IMR-90 (cell line): Measurements from ENCODE around the gene LRIG1. TPM values are rescaled to one million over a fixed set of nuclear protein-coding genes. Genes with fewer than 3 reads are reported as not detected.

Experiments
- ATAC-seq: fragments of 200-7000 bp; cut with Tn5 transposase; 2 replicates; pipeline ENCODE4 v1.9.1; 2020; ENCODE audit warnings: low read depth, mild to moderate bottlenecking, moderate library complexity
- BruUV-seq: library from RNA; stranded (reverse); fragments of 400-500 nt; replicated peaks from 2 replicates; lab custom pipeline; 2021; lab: Mats Ljungman, UMichigan
- CTCF ChIA-PET: fragments of 300-600 bp; formaldehyde crosslinking; extraction: SDS; loops from one replicate; lab custom pipeline; 2021; ENCODE audit warnings: antibody characterized with exemption; lab: Yijun Ruan, JAX
- POLR2A ChIA-PET: fragments of 300-600 bp; sonication (Branson Sonifier 250); formaldehyde crosslinking; loops from one replicate; lab custom pipeline; 2022; ENCODE audit warnings: antibody characterized with exemption; ENCODE audit not compliant: unreplicated experiment; lab: Charles Lee
- DNase-seq: peaks from one replicate; pipeline ENCODE4 v3.0.0; 2013
- H2AFZ ChIP-seq: replicated peaks from 2 replicates; pipeline ENCODE3; 2013; ENCODE audit warnings: low read length, mild to moderate bottlenecking; ENCODE audit not compliant: poor library complexity
- H2AK5ac ChIP-seq: 2 replicates; pipeline ENCODE4 v1.6.1; 2013; ENCODE audit warnings: low read depth, low read length, inconsistent platforms
- H2AK9ac ChIP-seq: replicated peaks from 2 replicates; pipeline ENCODE3; 2013; ENCODE audit warnings: mild to moderate bottlenecking, low read depth, low read length, moderate library complexity; ENCODE audit not compliant: poor library complexity
- H2BK120ac ChIP-seq: 2 replicates; pipeline ENCODE4 v1.6.1; 2013; ENCODE audit warnings: low read depth, low read length, inconsistent platforms
- H2BK15ac ChIP-seq: 3 replicates; pipeline ENCODE4 v1.6.1; 2013; ENCODE audit warnings: low read depth, low read length, inconsistent platforms
- H2BK20ac ChIP-seq: 2 replicates; pipeline ENCODE4 v1.6.1; 2013; ENCODE audit warnings: low read depth, mild to moderate bottlenecking, inconsistent platforms, low read length, moderate library complexity
- H2BK5ac ChIP-seq: 2 replicates; pipeline ENCODE4 v1.6.1; 2013; ENCODE audit warnings: mild to moderate bottlenecking, low read depth, low read length, inconsistent platforms; ENCODE audit not compliant: poor library complexity, severe bottlenecking
- H3K14ac ChIP-seq: replicated peaks from 2 replicates; pipeline ENCODE4 v1.6.1; 2013; ENCODE audit warnings: low read depth, low read length, inconsistent platforms
- H3K18ac ChIP-seq: 2 replicates; pipeline ENCODE4 v1.6.1; 2013; ENCODE audit warnings: low read depth, low read length, control low read depth
- H3K23ac ChIP-seq: 2 replicates; pipeline ENCODE4 v1.6.1; 2013; ENCODE audit warnings: low read depth, low read length, inconsistent platforms
- H3K27ac ChIP-seq: 2 replicates; pipeline ENCODE4 v1.5.1; 2013; ENCODE audit warnings: mild to moderate bottlenecking, control low read depth, low read length; ENCODE audit not compliant: insufficient read depth
- H3K27me3 ChIP-seq: 2 replicates; pipeline ENCODE4 v1.6.1; 2013; ENCODE audit warnings: low read length; ENCODE audit not compliant: control insufficient read depth, insufficient read depth
- H3K36me3 ChIP-seq: 2 replicates; pipeline ENCODE4 v1.6.1; 2013; ENCODE audit warnings: low read length, mixed read lengths; ENCODE audit not compliant: control insufficient read depth, insufficient read depth
- H3K4ac ChIP-seq: 2 replicates; pipeline ENCODE4 v1.6.1; 2013; ENCODE audit warnings: low read depth, low read length, inconsistent platforms
- H3K4me1 ChIP-seq: 2 replicates; pipeline ENCODE4 v1.6.1; 2013; ENCODE audit warnings: low read length, mixed read lengths; ENCODE audit not compliant: control insufficient read depth, insufficient read depth
- H3K4me2 ChIP-seq: 2 replicates; pipeline ENCODE4 v1.6.1; 2013; ENCODE audit warnings: low read depth, mild to moderate bottlenecking, control low read depth, low read length, moderate library complexity
- H3K4me3 ChIP-seq: 2 replicates; pipeline ENCODE4 v1.5.1; 2013; ENCODE audit warnings: low read depth, mild to moderate bottlenecking, control low read depth, low read length, moderate library complexity; ENCODE audit not compliant: insufficient read depth
- H3K56ac ChIP-seq: 2 replicates; pipeline ENCODE4 v1.6.1; 2013; ENCODE audit warnings: low read length, inconsistent platforms; ENCODE audit not compliant: insufficient read depth; ENCODE audit errors: extremely low read depth
- H3K79me1 ChIP-seq, 2 experiments: 2 replicates each; pipeline ENCODE4 v1.6.1; 2013; ENCODE audit warnings: low read length in 2 of 2, inconsistent platforms in 1 of 2, low read depth in 1 of 2
- H3K9ac ChIP-seq: 2 replicates; pipeline ENCODE4 v1.6.1; 2013; ENCODE audit warnings: low read depth, low read length, control low read depth
- H3K9me1 ChIP-seq: 2 replicates; pipeline ENCODE4 v1.6.1; 2013; ENCODE audit warnings: low read length, inconsistent platforms; ENCODE audit not compliant: insufficient read depth
- H3K9me3 ChIP-seq: 2 replicates; pipeline ENCODE4 v1.6.1; 2013; ENCODE audit warnings: low read length; ENCODE audit not compliant: control insufficient read depth, insufficient read depth
- H4K20me1 ChIP-seq: 2 replicates; pipeline ENCODE4 v1.6.1; 2013; ENCODE audit warnings: low read length, inconsistent platforms; ENCODE audit not compliant: insufficient read depth
- H4K5ac ChIP-seq: 2 replicates; pipeline ENCODE4 v1.6.1; 2013; ENCODE audit warnings: mild to moderate bottlenecking, low read depth, low read length, control low read depth
- H4K8ac ChIP-seq, 2 experiments: 2 replicates each; pipeline ENCODE4 v1.6.1; 2013; ENCODE audit warnings: low read depth in 2 of 2, low read length in 2 of 2, control low read depth in 1 of 2, inconsistent platforms in 1 of 2
- H4K91ac ChIP-seq: 2 replicates; pipeline ENCODE4 v1.6.1; 2013; ENCODE audit warnings: low read depth, low read length, inconsistent platforms; ENCODE audit not compliant: insufficient read depth
- CEBPB ChIP-seq: IDR thresholded peaks from 2 replicates; pipeline ENCODE4 v1.6.1; 2012; ENCODE audit warnings: low read depth, low read length, improper control_type of control experiment
- CHD1 ChIP-seq: IDR thresholded peaks from 2 replicates; pipeline ENCODE4 v1.6.1; 2012; ENCODE audit warnings: low read depth, low read length, improper control_type of control experiment
- CTCF ChIP-seq: conservative IDR thresholded peaks from 2 replicates; pipeline ENCODE4 v1.5.1; 2012; ENCODE audit warnings: mild to moderate bottlenecking, low read depth, low read length, improper control_type of control experiment
- ELK1 ChIP-seq: fragments of 150-350 bp; IDR thresholded peaks from 2 replicates; pipeline ENCODE4 v1.6.1; 2016; ENCODE audit warnings: low read depth, mild to moderate bottlenecking, low read length, moderate library complexity, borderline replicate concordance
- FOS ChIP-seq: fragments of 150-350 bp; IDR thresholded peaks from 2 replicates; pipeline ENCODE4 v1.6.1; 2016; ENCODE audit warnings: low read depth, low read length
- MAFK ChIP-seq: IDR thresholded peaks from 2 replicates; pipeline ENCODE4 v1.6.1; 2012; ENCODE audit warnings: low read depth, low read length, improper control_type of control experiment
- MXI1 ChIP-seq: IDR thresholded peaks from 2 replicates; pipeline ENCODE4 v1.6.1; 2012; ENCODE audit warnings: low read depth, mild to moderate bottlenecking, low read length, moderate library complexity, borderline replicate concordance
- NFE2L2 ChIP-seq: fragments of 150-350 bp; IDR thresholded peaks from 2 replicates; pipeline ENCODE4 v1.6.1; 2016; ENCODE audit warnings: low read depth, mild to moderate bottlenecking, low read length
- RAD21 ChIP-seq: IDR thresholded peaks from 2 replicates; pipeline ENCODE4 v1.6.1; 2012; ENCODE audit warnings: low read length, improper control_type of control experiment
- RCOR1 ChIP-seq: IDR thresholded peaks from 2 replicates; pipeline ENCODE4 v1.6.1; 2012; ENCODE audit warnings: mild to moderate bottlenecking, low read length, improper control_type of control experiment; ENCODE audit not compliant: insufficient replicate concordance
- SMC3 ChIP-seq: fragments of 150-350 bp; IDR thresholded peaks from 2 replicates; pipeline ENCODE4 v1.6.1; 2016; ENCODE audit warnings: low read depth, mild to moderate bottlenecking, antibody characterized with exemption, low read length, moderate library complexity
- USF2 ChIP-seq: fragments of 150-350 bp; IDR thresholded peaks from 2 replicates; pipeline ENCODE4 v1.6.1; 2017; ENCODE audit warnings: mild to moderate bottlenecking, antibody characterized with exemption, low read length, low read depth
- WGBS, 2 experiments: methylation state at CpG; one replicate each; pipeline versions ENCODE4 v1.1.5 to v1.1.7; 2013; ENCODE audit warnings: missing lambda C conversion rate in 2 of 2; ENCODE audit not compliant: insufficient read length in 1 of 2; ENCODE audit errors: extremely low coverage in 2 of 2; 5-methylcytosine and 5-hydroxymethylcytosine counted together
- dilution Hi-C: fragments of 300-500 bp; cut with HindIII; formaldehyde crosslinking; loops from one replicate; pipeline ENCODE4 v1.14.3; 2018; ENCODE audit warnings: low sequenced_read_pairs; ENCODE audit not compliant: unreplicated experiment
- in situ Hi-C: fragments of 300-500 bp; cut with MboI; formaldehyde crosslinking; loops from 3 replicates; pipeline ENCODE4 v1.14.3; 2019; ENCODE audit warnings: low sequenced_read_pairs, inconsistent platforms, mixed read lengths
- intact Hi-C: fragments of 100-400 bp; cut with micrococcal nuclease; formaldehyde crosslinking; loops from 2 replicates; pipeline ENCODE4 v1.10.0; 2022
- polyA plus RNA-seq, 3 experiments: library from polyadenylated mRNA; depleted of rRNA; stranded (reverse); fragments of >200 nt; gene quantifications; 2 replicates each; pipeline ENCODE4 v1.2.3, GENCODE V29; 2012; ENCODE audit warnings: low replicate concordance in 1 of 3
- total RNA-seq: library from RNA; depleted of rRNA; stranded (reverse); fragments of >200 nt; gene quantifications from 2 replicates; pipeline ENCODE4 v1.2.3, GENCODE V29; 2012

LRIG1 gene
- total and polyA plus RNA-seq, 2 of the 4 experiments (the other 2 are of a cell fraction), result 62.8 to 87.8 TPM

- Histone ChIP-seq H2BK5ac (no peak overlapping the region), H3K79me1 (peaks cover 15 to 20% of the 10 kb centered on the region in 2 experiments), H3K23ac (no peak overlapping the region), H3K9ac (no peak overlapping the region), H2AK9ac (no peak overlapping the region), H3K18ac (no peak overlapping the region), H3K4me1 (peaks cover 1% of the 10 kb centered on the region; the same call in 1 of the 2 replicates), H2AFZ (no peak overlapping the region), H3K4ac (no peak overlapping the region), H3K9me3 (no peaks in the 10 kb centered on the region), H4K20me1 (0 out of 2 replicates have a peak, but pooled peaks cover 11% of the 10 kb centered on the region), H2BK120ac (no peak overlapping the region), H3K56ac (no peak overlapping the region), H3K4me3 (no peak overlapping the region), H4K5ac (no peak overlapping the region), H3K27me3 (peaks cover 3% of the 10 kb centered on the region; the same call in 1 of the 2 replicates), H3K36me3 (no peaks in the 10 kb centered on the region), H3K4me2 (no peak overlapping the region), H2BK15ac (no peak overlapping the region), H3K14ac (no peak overlapping the region), H3K27ac (no peak overlapping the region), H2BK20ac (no peak overlapping the region), H4K8ac (no peak overlapping the region), H2AK5ac (no peak overlapping the region), H4K91ac (no peak overlapping the region), H3K9me1 (0 out of 2 replicates have a peak, but pooled peaks cover 7% of the 10 kb centered on the region)
- intact Hi-C loops (no loop called here), dilution Hi-C loops (no loop called here), in situ Hi-C loops (loop anchor here (5.0 kb wide), 1 partner anchor 314 kb away; no protein-coding TSS in a partner anchor)
- DNase-seq, result no peak
- TF ChIP-seq ELK1 (no peak), RCOR1 (no peak), RAD21 (no peak), MXI1 (no peak), SMC3 (no peak), NFE2L2 (no peak), MAFK (no peak), CTCF (no peak), USF2 (no peak), FOS (no peak), CHD1 (no peak), CEBPB (no peak)
- ATAC-seq, result no peak
- no TSS peak for BruUV-seq
- no CpG with 5 or more reads among the region's 2 CpGs for WGBS, 2 experiments
- CTCF ChIA-PET, result no interaction called here
- POLR2A ChIA-PET, result no interaction called here
Measured at GRCh38 chr3:66502981-66503380, 2.2 kb upstream of the LRIG1 start.
